SU-DHL-6 (cell line): Measurements from ENCODE around the gene NOX4.

Source experiments
- H2AFZ ChIP-seq: fragments of 200-600 bp; sonication (generic); 2 replicates; pipeline ENCODE4 v1.6.1; 2014; ENCODE audit warnings: low read depth, mild to moderate bottlenecking, moderate library complexity, mixed read lengths, antibody characterized with exemption, low read length; ENCODE audit not compliant: severe bottlenecking
- H3F3A ChIP-seq: fragments of 200-600 bp; shearing (Covaris generic); 2 replicates; pipeline ENCODE4 v1.6.0; 2016; ENCODE audit warnings: antibody characterized with exemption, mild to moderate bottlenecking; ENCODE audit not compliant: insufficient read depth
- H3K27ac ChIP-seq: fragments of 200-600 bp; sonication (generic); 2 replicates; pipeline ENCODE4 v1.5.1; 2016; ENCODE audit warnings: low read depth, mild to moderate bottlenecking, low read length, moderate library complexity, mixed read lengths
- H3K27me3 ChIP-seq: fragments of 200-600 bp; sonication (generic), shearing (Covaris generic); 2 replicates; pipeline ENCODE4 v1.6.0; 2014; ENCODE audit warnings: mild to moderate bottlenecking, low read length
- H3K36me3 ChIP-seq: fragments of 200-600 bp; sonication (generic); 2 replicates; pipeline ENCODE4 v1.6.1; 2014; ENCODE audit warnings: mild to moderate bottlenecking, low read length, mixed read lengths
- H3K4me2 ChIP-seq: fragments of 300-600, 200-600 bp; shearing (Covaris generic), sonication (generic); 2 replicates; pipeline ENCODE4 v1.6.0; 2014; ENCODE audit warnings: low read length, low read depth, mild to moderate bottlenecking; ENCODE audit not compliant: poor library complexity, severe bottlenecking
- H3K4me3 ChIP-seq: fragments of 200-600 bp; sonication (generic); 2 replicates; pipeline ENCODE4 v1.5.1; 2014; ENCODE audit warnings: antibody characterized with exemption, low read length, mild to moderate bottlenecking, mixed read lengths; ENCODE audit not compliant: insufficient read depth, poor library complexity, severe bottlenecking
- H3K79me2 ChIP-seq: fragments of 200-600 bp; sonication (generic); 2 replicates; pipeline ENCODE4 v1.6.1; 2014; ENCODE audit warnings: mild to moderate bottlenecking, low read length, moderate library complexity; ENCODE audit not compliant: insufficient read depth
- H3K9ac ChIP-seq: fragments of 200-600 bp; sonication (generic); 2 replicates; pipeline ENCODE4 v1.7.0; 2014; ENCODE audit warnings: mild to moderate bottlenecking, low read length
- H3K9me2 ChIP-seq: fragments of 200-600 bp; sonication (generic); replicated peaks from 2 replicates; pipeline ENCODE4 v1.6.1; 2014; ENCODE audit warnings: low read length; ENCODE audit not compliant: insufficient read depth
- H3K9me3 ChIP-seq: fragments of 200-600 bp; sonication (generic); 2 replicates; pipeline ENCODE4 v1.6.1; 2014; ENCODE audit warnings: low read length, mixed read lengths; ENCODE audit not compliant: insufficient read depth
- H4K20me1 ChIP-seq: fragments of 200-600 bp; sonication (generic); 2 replicates; pipeline ENCODE4 v1.6.1; 2014; ENCODE audit warnings: low read depth, mild to moderate bottlenecking, antibody characterized with exemption, low read length, moderate library complexity, mixed read lengths
- EZH2phosphoT487 ChIP-seq: fragments of 200-600 bp; sonication (generic), shearing (Covaris generic); conservative IDR thresholded peaks from 2 replicates; pipeline ENCODE4 v1.6.1; 2018; ENCODE audit warnings: mild to moderate bottlenecking, antibody characterized with exemption, low read length, moderate library complexity, mixed read lengths
- TF ChIP-seq, protein P1 (sequence below): fragments of 200-600 bp; sonication (generic); IDR thresholded peaks from one replicate; pipeline ENCODE4 v1.5.1; 2017; ENCODE audit warnings: antibody characterized with exemption, mild to moderate bottlenecking, low read length, moderate library complexity; ENCODE audit not compliant: insufficient read depth, poor library complexity, severe bottlenecking

The NOX4 gene

DNA sequence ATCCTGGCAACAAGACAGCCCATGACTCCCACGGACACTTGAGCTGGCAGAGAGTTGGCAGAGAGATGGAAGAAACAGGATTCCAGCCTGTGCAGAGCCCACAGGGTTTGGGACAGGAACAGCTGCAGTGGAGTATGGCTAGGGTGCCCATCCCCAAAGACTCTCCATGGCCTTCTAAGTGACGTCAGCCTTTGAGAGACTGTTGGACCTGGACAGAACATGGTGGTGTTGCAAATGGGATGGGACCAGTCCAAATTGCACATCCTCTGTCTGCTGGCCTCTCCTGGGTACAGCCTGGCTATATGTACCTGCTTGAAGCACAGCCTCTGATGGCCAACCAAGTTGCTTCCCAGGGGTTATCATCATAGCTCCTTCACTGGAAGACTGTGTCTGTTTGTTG is 34.5 kb downstream of the NOX4 start:
- no peak overlapping the region for H3K4me2 ChIP-seq
- no peaks in the 10 kb centered on the region for H4K20me1 ChIP-seq
- H3K9me2 ChIP-seq, result no peaks in the 10 kb centered on the region
- TF ChIP-seq, protein P1, sequence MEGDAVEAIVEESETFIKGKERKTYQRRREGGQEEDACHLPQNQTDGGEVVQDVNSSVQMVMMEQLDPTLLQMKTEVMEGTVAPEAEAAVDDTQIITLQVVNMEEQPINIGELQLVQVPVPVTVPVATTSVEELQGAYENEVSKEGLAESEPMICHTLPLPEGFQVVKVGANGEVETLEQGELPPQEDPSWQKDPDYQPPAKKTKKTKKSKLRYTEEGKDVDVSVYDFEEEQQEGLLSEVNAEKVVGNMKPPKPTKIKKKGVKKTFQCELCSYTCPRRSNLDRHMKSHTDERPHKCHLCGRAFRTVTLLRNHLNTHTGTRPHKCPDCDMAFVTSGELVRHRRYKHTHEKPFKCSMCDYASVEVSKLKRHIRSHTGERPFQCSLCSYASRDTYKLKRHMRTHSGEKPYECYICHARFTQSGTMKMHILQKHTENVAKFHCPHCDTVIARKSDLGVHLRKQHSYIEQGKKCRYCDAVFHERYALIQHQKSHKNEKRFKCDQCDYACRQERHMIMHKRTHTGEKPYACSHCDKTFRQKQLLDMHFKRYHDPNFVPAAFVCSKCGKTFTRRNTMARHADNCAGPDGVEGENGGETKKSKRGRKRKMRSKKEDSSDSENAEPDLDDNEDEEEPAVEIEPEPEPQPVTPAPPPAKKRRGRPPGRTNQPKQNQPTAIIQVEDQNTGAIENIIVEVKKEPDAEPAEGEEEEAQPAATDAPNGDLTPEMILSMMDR, result no peak
- TF ChIP-seq EZH2phosphoT487, result no peak
- no peak overlapping the region for H3K4me3 ChIP-seq
- no peaks in the 10 kb centered on the region for H3K9me3 ChIP-seq
- H3K27ac ChIP-seq, result no peak overlapping the region
- no peaks in the 10 kb centered on the region for H3K36me3 ChIP-seq
- H3K79me2 ChIP-seq, result no peaks in the 10 kb centered on the region
- H3K27me3 ChIP-seq, result no peaks in the 10 kb centered on the region
- H3K9ac ChIP-seq, result no peak overlapping the region
- H2AFZ ChIP-seq, result no peak overlapping the region
- no peaks in the 10 kb centered on the region for H3F3A ChIP-seq

DNA sequence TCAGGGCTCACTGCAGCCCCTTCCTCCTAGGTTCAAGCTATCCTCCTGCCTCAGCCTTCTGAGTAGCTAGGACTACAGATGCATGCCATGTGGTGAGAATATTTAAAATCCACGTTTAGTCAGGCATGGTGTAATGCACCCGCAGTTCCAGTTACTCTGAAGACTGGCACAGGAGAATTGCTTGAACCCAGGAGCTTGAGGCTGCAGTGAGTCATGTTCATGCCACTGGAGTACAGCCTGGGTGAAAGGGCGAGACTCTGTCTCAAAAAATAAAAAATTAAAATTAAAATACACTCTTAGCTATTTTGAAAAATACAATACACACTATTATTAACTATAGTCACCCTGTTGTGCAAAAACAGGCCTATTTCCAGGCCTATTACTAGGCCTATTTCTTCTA is 38.4 kb downstream of the NOX4 start:
- H3K27ac ChIP-seq, result no peak overlapping the region
- TF ChIP-seq, protein P1, result no peak
- no peak for TF ChIP-seq EZH2phosphoT487
- H3K9ac ChIP-seq, result no peak overlapping the region
- no peaks in the 10 kb centered on the region for H3F3A ChIP-seq
- H4K20me1 ChIP-seq, result no peaks in the 10 kb centered on the region
- no peaks in the 10 kb centered on the region for H3K27me3 ChIP-seq
- no peaks in the 10 kb centered on the region for H3K9me3 ChIP-seq
- H2AFZ ChIP-seq, result no peak overlapping the region
- H3K79me2 ChIP-seq, result no peaks in the 10 kb centered on the region
- no peaks in the 10 kb centered on the region for H3K9me2 ChIP-seq
- no peak overlapping the region for H3K4me2 ChIP-seq
- H3K4me3 ChIP-seq, result no peak overlapping the region
- no peaks in the 10 kb centered on the region for H3K36me3 ChIP-seq

DNA sequence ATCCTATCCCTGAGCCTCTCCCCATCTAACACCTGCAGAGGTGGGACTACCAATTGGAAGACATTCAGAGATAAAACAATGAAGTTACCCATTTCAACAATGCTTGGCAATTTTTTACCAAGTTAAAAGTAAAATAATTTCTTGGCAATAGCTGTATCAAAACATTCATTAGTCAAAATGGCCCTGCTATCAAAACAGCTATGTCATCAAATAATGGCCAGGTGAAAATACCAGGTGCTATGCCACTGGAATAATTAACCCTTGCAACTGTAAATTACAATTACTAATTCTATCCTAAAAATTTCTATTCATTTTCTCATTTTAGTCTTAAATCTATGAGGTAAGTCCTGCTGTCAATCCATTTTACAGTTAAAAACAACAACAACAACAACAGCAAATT is 43.3 kb downstream of the NOX4 start:
- no peak overlapping the region for H3K4me3 ChIP-seq
- H3F3A ChIP-seq, result no peaks in the 10 kb centered on the region
- H3K9me2 ChIP-seq, result no peaks in the 10 kb centered on the region
- TF ChIP-seq, protein P1, result no peak
- TF ChIP-seq EZH2phosphoT487, result no peak
- no peaks in the 10 kb centered on the region for H3K36me3 ChIP-seq
- no peak overlapping the region for H3K9ac ChIP-seq
- no peak overlapping the region for H3K4me2 ChIP-seq
- no peaks in the 10 kb centered on the region for H4K20me1 ChIP-seq
- no peaks in the 10 kb centered on the region for H3K9me3 ChIP-seq
- H3K79me2 ChIP-seq, result no peaks in the 10 kb centered on the region
- H3K27ac ChIP-seq, result no peak overlapping the region
- H2AFZ ChIP-seq, result no peak overlapping the region
- no peaks in the 10 kb centered on the region for H3K27me3 ChIP-seq
